ENCODE results near the gene CIAO2A. TPM values are rescaled to one million over a fixed set of nuclear protein-coding genes. Genes with fewer than 3 reads are reported as not detected.
A peak's percentile ranks its signal among the peaks of the same experiment; 100 is the strongest.
"Not testable (repeated sequence)": the region's sequence is repeated elsewhere in the genome, so short reads cannot be mapped to it uniquely, and the experiment has no call there.

Gene CIAO2A
- total and polyA plus RNA-seq, 4 donors: 124 to 404 (median 159) TPM

GRCh38 chr15:64073496-64073895, 20.1 kb downstream of the CIAO2A start:
- H3K27ac ChIP-seq (ENCODE audit: low read depth in 1 of 2, low read length in 2 of 2): peak overlapping the region; percentile 6 to 81
- WGBS: 96% methylated on average over 2 of the region's 2 CpGs
- H3K9me3 ChIP-seq (ENCODE audit: control insufficient read depth in 4 of 4, low read length in 3 of 4); H3K4me3 ChIP-seq (ENCODE audit: low read depth in 1 of 3, low read length in 3 of 3); H3K27me3 ChIP-seq (ENCODE audit: control insufficient read depth in 4 of 4, insufficient read depth in 4 of 4, low read length in 3 of 4); DNase-seq (ENCODE audit: low spot score); H3K36me3 ChIP-seq (ENCODE audit: control insufficient read depth in 4 of 4, insufficient read depth in 3 of 4, low read depth in 1 of 4, low read length in 3 of 4): not testable (repeated sequence)
- H3K4me1 ChIP-seq (ENCODE audit: control insufficient read depth in 4 of 4, insufficient read depth in 4 of 4, low read length in 3 of 4): peaks cover 17 to 58% (median 44%) of the 10 kb centered on the region in 4 donors
- peak overlapping the region in 1 of 2 donors; percentile 65 for H3K9ac ChIP-seq (ENCODE audit: low read depth in 1 of 2, low read length in 2 of 2)

DNA sequence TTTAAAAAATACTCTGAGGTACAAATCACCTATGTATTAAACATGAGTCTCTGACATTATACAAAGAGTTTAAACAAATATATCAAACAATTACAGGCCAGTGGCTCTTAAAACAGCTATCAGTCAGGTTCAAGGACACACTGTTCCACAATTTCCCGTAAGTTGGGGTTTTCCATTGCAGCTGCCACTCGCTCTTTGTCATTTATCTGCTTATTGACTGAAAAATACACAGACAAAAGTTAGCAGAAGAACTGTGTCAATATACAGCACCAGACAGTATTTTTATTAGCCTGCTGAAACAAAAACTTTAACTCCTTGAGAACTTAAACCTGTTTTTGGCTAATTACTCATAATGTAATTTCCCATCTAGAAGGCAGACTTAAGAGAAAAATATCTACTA, 20.8 kb downstream of the CIAO2A start:
- Histone ChIP-seq H3K4me3 (ENCODE audit: low read depth in 1 of 3, low read length in 3 of 3) (no peak overlapping the region), H3K9ac (ENCODE audit: low read depth in 1 of 2, low read length in 2 of 2) (peak overlapping the region in 1 of 2 donors; percentile 65), H3K36me3 (ENCODE audit: control insufficient read depth in 4 of 4, insufficient read depth in 3 of 4, low read depth in 1 of 4, low read length in 3 of 4) (peaks cover 0 to 9% (median under 1%) of the 10 kb centered on the region in 4 donors), H3K27ac (ENCODE audit: low read depth in 1 of 2, low read length in 2 of 2) (peak overlapping the region; percentile 77 to 81), H3K4me1 (ENCODE audit: control insufficient read depth in 4 of 4, insufficient read depth in 4 of 4, low read length in 3 of 4) (peaks cover 17 to 64% (median 49%) of the 10 kb centered on the region in 4 donors), H3K27me3 (ENCODE audit: control insufficient read depth in 4 of 4, insufficient read depth in 4 of 4, low read length in 3 of 4) (no peaks in the 10 kb centered on the region), H3K9me3 (ENCODE audit: control insufficient read depth in 4 of 4, low read length in 3 of 4) (no peaks in the 10 kb centered on the region)
- WGBS: 33% methylated on average over 2 of the region's 2 CpGs
- TF ChIP-seq YY1 (IDR thresholded peaks at IDR 0.05) (peak; percentile 70), NR2F2 (IDR thresholded peaks at IDR 0.05) (peak; percentile 82), SP1 (IDR thresholded peaks at IDR 0.05) (peak; percentile 100), ATF3 (IDR thresholded peaks at IDR 0.05) (peak; percentile 79), HNF4G (IDR thresholded peaks at IDR 0.05) (peak; percentile 80), EGR1 (IDR thresholded peaks at IDR 0.05; ENCODE audit: low read depth in 2 of 2) (peak; percentile 88 to 92), FOXA1 (IDR thresholded peaks at IDR 0.05) (peak; percentile 95), REST (IDR thresholded peaks at IDR 0.05) (peak; percentile 77), HNF4A (conservative IDR thresholded peaks at IDR 0.05) (peak; percentile 91), GABPA (IDR thresholded peaks at IDR 0.05 in 1 of 2, conservative IDR thresholded peaks at IDR 0.05 in 1 of 2) (no peak), RXRA (IDR thresholded peaks at IDR 0.05) (peak; percentile 97 to 98), JUND (IDR thresholded peaks at IDR 0.05) (peak; percentile 78 to 95), CTCF (IDR thresholded peaks at IDR 0.05; ENCODE audit: low read depth, low read length, missing input control) (no peak), RAD21 (IDR thresholded peaks at IDR 0.05) (peak; percentile 46 to 59), TAF1 (conservative IDR thresholded peaks at IDR 0.05) (peak; percentile 47), FOXA2 (IDR thresholded peaks at IDR 0.05) (peak; percentile 96)
- TF ChIP-seq, protein P1, sequence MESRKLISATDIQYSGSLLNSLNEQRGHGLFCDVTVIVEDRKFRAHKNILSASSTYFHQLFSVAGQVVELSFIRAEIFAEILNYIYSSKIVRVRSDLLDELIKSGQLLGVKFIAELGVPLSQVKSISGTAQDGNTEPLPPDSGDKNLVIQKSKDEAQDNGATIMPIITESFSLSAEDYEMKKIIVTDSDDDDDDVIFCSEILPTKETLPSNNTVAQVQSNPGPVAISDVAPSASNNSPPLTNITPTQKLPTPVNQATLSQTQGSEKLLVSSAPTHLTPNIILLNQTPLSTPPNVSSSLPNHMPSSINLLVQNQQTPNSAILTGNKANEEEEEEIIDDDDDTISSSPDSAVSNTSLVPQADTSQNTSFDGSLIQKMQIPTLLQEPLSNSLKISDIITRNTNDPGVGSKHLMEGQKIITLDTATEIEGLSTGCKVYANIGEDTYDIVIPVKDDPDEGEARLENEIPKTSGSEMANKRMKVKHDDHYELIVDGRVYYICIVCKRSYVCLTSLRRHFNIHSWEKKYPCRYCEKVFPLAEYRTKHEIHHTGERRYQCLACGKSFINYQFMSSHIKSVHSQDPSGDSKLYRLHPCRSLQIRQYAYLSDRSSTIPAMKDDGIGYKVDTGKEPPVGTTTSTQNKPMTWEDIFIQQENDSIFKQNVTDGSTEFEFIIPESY (IDR thresholded peaks at IDR 0.05): peak; percentile 94
- TF ChIP-seq, protein P2, sequence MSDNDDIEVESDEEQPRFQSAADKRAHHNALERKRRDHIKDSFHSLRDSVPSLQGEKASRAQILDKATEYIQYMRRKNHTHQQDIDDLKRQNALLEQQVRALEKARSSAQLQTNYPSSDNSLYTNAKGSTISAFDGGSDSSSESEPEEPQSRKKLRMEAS (IDR thresholded peaks at IDR 0.05): peak; percentile 91
- DNase-seq (ENCODE audit: low spot score): no peak

Measured in liver (tissue), 9 donors.